ENCODE measurements around the gene ART1.
A peak's percentile ranks its signal among the peaks of the same experiment; 100 is the strongest.
"Not testable (repeated sequence)": the region's sequence is repeated elsewhere in the genome, so short reads cannot be mapped to it uniquely, and the experiment has no call there.

The ART1 gene, protein sequence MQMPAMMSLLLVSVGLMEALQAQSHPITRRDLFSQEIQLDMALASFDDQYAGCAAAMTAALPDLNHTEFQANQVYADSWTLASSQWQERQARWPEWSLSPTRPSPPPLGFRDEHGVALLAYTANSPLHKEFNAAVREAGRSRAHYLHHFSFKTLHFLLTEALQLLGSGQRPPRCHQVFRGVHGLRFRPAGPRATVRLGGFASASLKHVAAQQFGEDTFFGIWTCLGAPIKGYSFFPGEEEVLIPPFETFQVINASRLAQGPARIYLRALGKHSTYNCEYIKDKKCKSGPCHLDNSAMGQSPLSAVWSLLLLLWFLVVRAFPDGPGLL

DNA sequence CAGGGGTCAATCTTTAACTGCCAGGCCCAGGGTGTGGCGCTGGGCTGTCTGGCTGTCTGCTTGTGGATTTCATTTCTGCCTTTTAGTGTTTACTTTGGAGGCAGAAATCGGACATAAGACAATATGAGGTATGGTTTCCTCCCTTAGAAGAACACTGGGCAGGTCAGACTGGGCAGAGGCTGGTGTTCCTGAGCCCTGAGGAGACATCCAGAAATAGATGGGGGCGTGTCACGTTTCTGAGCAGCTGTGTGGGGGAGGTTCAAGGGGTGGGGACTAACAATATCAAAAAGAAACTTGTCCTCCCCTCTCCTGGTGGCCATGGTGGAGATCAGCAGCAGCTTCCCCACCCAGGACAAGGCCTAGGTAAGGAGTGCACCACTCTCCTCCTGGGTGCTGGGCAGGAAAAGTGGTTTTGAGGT is at the start of gene ART1:
Gene ART1, plus strand, starts transcription at position 312 of the 419 bp plus-strand sequence. CDS start 14,086 bp downstream, outside the sequence.
- DNase-seq (ENCODE audit: low spot score) = no peak

DNA sequence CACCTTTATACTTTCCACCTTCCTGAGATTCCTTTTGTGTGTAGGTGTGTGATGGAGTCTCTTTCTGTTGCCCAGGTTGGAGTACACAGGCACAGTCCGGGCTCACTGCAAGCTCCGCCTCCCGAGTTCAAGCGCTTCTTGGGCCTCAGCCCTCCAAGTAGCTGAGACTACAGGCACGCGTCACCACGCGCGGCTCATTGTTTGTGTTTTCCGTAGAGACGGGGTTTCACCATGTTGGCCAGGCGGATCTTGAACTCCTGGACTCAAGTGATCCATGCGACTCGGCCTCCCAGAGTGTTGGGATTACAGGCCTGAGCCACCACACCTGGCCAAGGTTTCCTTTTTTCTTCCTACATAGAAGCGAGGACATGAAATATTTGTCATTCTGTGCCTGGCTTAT is 47.2 kb upstream of the ART1 start:
- DNase-seq (ENCODE audit: low spot score) = not testable (repeated sequence)

DNA sequence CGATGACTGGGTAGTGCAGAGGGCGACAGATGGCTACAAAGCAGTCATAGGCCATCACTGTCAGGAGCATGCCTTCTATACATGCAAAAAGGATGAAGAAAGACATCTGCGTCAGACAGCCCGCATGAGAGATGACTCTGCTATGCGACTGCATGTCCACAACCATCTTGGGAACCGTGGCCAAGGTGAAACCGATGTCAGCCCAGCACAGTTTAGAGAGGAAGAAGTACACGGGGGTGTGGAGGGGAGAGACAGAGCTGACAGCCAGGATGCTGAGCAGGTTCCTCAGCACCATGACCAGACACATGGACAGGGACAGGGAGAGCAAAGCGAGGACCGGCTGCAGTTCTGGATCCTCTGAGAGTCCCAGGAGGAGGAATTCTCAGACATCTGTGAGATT is 44.7 kb upstream of the ART1 start:
- DNase-seq (ENCODE audit: low spot score) = not testable (repeated sequence)

DNA sequence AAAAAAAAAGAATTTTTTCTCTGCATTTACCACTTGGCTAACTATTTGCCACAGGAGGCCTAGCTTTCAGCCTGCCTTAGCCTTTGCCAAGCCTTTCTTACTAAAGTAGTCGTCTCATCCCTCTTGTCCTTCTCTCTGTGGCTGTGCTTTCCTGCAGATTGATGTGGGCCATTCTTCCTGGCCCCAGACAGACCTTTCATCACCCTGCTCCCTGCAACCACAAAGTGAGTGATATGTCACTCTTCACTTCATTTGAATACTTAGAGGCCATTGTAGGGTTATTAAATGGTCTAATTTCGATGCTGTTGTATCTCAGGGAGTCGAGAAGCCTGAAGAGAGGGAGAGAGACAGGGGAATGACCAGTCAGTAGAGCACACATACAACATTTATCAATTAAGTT is 40.8 kb upstream of the ART1 start:
- DNase-seq (ENCODE audit: low spot score) = no peak

DNA sequence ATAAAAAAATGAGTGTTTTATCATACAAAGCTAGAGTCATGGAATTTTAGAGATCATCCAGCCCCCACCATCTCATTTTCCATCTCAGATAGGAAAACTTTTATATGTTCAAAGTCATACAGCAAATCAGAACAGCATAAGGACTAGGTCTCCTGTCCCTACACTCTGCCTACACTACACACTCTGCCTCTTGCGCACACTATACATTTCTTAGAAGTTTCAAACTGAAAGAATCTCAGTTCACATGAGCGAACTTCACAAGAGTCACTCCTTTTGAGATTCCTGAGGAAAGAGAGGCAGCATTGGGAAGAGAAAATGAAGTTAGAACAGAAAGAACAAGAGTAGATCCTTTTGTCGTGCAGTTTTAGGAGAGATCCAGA is 39.7 kb upstream of the ART1 start:
- DNase-seq (ENCODE audit: low spot score) = no peak

DNA sequence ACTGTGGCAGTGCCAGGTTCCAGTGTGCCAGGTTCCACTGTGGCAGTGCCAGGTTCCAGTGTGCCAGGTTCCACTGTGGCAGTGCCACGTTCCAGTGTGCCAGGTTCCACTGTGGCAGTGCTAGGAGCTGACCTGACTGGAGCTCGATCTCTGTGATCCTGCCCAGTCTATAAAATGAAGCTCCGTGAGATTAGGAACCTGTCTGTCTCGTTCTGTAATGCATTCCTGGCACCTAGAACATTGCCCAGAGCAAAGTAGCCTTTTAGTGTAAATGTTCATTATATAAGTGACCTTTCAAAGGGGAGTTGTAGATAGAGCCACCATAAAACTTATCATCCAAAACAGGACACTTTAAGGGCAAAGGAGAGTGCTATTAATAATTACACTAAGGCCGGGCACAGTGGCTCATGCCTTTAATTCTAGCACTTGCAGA is 39.1 kb upstream of the ART1 start:
- no peak for DNase-seq (ENCODE audit: low spot score)

DNA sequence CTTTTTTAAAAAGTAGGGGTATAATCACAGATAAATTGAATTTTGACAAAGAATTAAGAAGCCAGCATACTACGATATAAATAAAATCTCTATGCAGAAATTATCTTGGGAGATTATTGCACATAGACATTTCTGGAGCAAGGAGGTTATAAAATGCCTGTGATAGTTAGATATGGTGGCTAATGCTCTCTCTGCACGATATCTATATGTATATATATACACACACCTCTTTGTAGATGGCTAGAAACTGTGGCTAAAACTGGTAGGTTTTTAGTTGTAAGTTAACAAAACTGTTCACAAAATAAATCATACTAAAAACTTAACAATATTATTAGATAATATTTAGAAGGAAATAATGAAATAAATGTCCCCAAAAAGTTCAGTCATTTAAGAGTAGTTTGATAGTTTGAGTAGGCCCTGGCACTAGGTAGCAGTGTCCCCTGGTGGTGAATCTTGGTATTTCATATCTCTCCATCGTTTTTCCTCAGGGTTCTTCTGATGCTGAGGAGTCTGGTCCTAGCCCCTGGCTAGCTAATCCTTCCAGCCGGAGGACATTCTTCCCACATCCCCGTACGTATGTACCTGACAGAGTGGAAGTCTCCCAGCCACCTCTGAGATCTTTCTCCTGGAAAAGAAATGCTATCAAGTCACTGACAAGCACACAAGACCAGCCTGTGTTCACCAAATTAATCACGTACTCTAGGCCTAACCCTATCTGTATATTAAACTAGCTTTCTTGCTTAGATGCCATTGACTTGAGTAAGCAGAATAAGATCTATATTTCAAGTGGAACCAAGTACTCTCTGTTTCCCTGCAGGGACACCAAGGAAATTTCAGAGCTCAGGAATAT is 35.3 kb upstream of the ART1 start:
- peak; percentile 56 for DNase-seq (ENCODE audit: low spot score)

DNA sequence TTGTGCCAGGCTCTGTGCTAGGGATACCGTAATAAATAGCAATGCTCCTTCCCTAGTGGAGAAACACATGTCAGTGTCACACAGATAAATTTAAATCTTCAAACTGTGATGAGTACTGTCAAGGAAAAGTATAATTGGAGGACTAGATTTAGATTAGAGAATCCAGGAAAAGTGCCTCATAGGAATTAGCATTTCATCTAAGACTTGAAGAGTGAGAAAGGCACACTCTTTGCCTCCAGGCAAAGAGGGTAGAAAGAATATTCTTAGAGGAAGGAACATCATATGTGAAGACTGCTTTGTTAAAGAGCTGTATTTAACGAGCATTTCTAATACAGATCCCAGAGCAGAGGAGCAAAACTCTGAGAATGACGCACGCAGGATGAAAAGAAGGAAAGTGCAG is 34.1 kb upstream of the ART1 start:
- DNase-seq (ENCODE audit: low spot score) = no peak

DNA sequence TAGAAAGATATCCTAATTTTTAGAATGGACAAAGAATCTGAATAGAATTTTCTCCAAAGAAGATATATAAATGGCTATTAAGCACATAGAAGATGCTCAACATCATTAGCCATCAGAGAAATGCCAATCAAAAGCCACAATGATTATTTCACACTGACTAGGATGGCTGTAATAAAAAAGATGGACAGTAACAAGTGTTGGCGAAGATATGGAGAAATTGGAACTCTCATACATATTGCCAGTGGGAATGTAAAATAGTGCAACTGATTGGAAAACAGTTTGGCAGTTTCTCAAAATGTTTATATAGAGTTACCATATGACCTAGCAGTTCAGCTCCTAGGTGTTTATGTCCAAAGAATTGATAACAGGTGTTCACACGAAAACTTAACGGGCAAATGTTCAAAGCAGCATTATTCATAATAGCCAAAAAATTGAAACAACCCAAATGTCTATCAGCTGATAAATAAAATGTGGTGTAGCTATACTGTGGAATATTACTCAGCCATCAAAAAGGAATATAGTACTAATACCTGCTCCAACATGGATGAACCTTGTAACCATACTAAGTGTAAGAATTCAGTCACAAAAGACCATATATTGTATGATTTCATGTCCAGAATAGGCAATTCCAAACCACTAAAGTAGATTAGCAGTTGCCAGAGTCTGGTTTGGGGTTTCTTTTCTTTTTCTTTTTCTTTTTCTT is 32.8 kb upstream of the ART1 start:
- no peak for DNase-seq (ENCODE audit: low spot score)

DNA sequence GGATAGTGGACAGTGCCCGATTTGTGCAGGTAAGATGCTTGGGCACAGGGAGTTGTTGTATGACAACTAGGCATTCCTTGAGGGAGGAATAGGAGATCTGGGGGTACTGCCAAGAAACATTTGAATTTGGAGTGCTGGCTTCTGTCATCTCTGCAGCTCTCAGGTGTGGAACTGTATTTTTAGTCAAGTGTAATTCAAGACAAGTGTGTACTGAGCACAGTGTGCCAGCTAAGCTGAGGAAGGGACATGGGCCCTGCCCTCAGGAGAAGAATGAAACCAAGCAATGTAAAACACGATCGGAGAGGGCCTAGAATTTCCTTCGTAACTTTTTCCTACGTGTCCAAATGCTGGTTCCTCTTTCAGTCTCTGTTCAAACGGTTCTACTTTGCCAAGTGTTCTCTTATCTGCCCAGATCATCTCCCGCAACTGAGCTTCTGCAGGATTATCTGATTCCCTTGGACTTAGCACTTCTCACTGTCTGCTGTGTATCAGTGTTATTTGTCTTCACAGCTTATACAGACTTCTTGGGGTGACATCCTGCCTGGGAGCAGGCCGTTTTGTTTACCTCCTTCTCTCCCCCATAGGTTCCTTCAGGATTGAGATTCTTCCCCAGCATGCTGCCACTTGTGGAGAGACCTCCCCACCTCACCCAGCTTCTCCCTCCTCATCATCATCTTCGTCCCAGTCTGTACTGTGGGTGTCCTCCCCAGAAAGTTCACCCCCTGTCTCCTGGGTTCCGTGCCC is 30.8 kb upstream of the ART1 start:
- DNase-seq (ENCODE audit: low spot score) = no peak

DNA sequence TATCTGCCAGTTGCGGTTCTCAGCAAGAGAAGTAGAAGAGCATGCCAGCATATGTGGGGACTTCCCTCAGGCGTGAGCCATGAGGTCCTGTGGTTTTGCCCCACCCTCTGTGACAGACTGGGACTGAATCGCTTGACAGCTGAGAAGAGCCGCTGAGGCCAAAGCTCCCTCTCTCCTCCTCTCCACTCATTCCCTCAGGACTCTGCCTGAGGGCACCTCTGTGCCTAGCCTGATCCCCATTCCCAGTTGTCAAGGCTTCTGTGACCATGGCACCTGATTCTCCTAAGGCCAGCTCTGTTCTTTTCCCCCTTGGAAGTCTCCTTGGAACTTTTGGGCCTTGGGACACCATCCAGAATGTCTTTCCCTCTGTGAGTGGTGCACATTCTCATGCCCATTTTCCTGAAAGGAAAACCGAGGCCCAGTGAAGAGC is 30.2 kb upstream of the ART1 start:
- peak; percentile 47 for DNase-seq (ENCODE audit: low spot score)

DNA sequence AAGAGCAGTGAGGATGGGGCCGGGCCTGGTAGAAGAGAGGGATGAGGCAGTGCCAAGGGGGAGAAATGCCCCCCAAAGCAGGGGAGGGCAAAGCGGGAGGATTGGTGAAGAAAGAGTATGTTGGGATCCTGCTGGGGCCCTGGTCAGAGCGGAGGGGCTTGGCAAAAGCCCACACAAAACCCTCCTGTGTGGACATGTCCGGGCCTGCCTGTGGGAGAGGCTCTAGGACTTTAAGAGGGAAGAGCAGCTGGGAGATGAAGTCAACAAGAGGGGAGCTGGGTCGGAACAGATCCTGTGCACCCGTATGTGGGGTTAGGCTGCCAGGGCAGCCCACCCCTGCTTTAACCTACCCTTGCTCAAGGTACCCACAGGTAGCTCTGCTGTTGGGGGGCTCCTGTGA is 28.9 kb upstream of the ART1 start:
- no peak for DNase-seq (ENCODE audit: low spot score)

DNA sequence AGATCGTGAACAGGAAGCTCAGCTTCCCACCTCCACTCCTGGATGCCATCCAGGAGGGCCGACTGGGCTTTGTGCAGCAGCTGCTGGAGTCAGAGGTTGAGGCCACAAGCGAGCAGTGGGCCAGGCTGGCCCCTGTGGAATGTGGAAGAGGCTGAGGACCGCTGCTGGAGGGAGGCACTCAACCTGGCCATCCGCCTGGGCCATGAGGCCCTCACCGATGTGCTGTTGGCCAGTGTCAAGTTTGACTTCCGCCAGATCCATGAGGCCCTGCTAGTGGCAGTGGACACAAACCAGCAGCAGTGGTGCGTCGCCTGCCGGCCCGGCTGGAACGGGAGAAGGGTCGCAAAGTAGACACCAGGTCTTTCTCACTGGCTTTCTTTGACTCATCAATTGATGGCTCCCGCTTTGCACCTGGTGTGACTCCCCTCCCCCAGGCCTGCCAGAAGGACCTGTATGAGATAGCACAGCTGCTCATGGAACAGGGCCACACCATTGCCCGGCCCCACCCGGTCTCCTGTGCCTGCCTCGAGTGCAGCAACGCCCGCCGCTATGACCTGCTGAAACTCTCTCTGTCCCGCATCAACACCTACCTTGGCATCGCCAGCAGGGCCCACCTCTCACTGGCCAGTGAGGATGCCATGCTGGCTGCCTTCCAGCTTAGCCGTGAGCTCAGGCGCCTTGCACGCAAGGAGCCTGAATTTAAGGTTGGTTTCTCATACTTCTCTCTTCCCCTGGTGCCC is 28.0 kb upstream of the ART1 start:
- no peak for DNase-seq (ENCODE audit: low spot score)

DNA sequence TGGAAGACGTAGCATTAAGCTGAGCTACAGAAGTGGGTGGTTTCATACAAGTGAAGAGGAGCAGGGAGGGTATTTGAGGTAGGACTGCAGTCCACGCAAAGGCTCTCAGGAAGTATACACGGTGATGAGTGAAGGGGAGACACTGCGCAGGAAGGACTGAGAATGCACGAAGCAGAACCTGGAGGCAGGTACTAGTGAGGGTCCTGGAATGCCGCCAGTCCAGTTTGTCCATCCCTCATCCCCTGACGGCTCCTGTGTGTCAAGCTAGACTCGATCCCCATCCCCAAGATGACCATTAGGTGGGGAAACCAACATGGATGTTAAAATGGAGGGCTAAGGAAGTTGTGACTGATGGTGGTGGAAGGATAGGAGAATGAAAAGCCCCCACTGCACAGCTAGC is 26.9 kb upstream of the ART1 start:
- DNase-seq (ENCODE audit: low spot score) = no peak

DNA sequence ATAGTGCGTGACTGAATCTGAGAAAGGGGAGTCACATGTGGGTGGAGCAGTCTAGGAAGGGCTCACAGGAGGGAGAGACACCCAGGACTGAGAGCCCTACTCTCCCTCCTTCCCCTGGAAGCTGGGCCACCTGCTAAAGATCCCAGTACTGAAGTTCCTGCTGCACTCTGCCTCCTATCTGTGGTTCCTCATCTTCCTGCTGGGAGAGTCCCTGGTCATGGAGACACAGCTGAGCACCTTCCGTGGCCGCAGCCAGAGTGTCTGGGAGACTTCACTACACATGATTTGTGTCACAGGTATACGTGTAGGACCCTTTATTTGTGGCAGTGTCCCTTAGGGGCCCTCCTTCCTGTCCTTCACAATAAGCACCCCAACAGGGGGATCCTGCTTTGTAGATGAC is 22.4 kb upstream of the ART1 start:
- DNase-seq (ENCODE audit: low spot score) = no peak

DNA sequence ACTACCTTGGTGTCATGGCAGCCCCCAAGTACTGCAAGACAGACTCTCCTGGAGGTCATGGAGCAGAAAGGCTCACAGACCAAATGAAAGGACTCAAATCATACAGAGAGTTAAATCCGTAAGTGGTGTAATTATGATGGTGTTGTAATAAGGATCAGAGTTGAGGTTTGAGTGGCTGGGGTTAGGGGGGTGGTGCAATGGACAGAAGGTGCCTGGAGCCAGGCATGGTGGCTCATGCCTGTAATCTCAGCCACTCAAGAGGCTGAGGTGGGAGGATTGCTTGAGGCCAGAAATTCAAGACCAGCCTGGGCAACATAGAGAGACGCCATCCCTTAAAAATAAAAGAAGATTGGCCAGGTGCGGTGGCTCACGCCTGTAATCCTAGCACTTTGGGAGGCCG is 21.8 kb upstream of the ART1 start:
- no peak for DNase-seq (ENCODE audit: low spot score)

DNA sequence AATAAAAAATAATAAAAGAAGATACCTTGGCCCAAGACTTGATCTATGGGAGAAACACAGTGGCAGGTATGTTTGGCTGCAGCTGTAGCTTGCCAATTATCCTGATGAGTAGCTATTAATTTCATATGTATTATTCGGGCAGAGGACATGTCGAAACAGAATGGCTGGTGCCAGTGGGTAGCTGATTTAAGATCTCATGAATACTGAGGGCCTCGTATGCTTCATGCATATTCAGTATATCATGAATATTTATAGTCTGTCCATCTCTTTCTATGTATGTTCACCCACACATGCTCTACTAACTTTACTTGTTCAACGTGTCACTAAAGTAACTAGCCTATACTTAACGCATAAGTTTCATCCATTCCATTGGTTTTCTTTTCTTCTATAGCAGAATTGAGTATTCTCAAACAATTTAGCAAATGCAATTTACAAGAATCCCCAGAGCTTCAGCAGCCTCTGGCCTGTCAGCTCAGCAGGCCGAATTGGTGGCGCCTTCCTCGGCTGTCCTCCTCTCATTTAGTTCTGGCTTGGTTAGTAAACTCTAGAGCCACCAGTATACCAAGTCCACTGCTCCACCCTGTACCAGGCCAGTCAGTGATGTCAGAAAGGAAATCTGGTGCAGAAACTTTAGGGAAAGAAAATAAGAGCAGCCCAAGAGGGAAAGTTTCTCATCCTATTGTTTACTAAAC is 21.0 kb upstream of the ART1 start:
- DNase-seq (ENCODE audit: low spot score) = no peak

DNA sequence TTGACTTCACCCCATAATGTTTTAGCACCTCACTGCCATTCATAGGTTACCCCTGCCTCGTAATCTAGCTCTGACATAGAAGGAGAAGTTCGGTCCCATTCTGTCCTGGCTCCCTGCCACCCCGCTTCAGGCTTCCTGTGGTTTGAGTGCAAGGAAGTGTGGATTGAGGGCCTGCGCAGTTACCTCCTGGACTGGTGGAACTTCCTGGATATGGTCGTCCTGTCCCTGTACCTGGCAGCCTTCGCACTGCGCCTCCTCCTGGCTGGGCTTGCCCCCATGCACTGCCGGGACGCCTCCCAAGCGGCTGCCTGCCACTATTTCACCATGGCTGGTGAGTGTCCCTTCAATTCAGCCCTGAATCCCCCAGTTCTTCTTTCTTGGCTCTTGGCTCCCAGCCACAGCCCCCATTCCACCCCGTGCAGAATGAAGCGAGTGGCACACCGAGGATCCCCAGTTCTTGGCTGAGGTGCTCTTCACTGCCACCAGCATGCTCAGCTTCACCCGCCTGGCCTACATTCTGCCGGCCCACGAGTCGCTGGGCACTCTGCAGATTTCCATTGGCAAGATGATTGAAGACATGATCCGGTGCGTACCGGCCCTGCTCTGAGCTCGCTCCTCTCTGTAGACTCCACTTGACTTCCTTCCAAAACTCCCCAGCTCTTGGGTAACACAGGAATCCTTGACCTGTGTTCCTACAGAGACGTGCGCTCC is 18.5 kb upstream of the ART1 start:
- no peak for DNase-seq (ENCODE audit: low spot score)

DNA sequence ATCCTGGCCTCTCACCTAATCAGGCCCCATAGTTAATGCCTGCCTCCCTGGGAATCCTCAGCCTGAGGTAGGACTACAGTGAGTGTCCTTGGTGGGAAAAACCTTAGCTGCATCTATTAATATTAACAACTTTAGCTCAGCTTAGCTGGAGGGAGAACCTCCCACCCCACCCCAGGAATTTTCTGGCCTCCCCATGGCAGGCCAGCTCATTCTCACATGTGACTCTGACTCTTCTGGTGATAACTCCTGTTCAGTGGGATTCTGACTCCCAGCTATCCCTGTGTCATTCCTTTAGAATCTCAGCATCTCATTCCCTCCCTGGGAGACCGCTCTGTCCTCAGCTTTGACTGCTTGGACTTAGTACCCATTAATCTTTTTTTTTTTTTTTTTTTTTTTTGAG is 17.6 kb upstream of the ART1 start:
- DNase-seq (ENCODE audit: low spot score) = no peak

DNA sequence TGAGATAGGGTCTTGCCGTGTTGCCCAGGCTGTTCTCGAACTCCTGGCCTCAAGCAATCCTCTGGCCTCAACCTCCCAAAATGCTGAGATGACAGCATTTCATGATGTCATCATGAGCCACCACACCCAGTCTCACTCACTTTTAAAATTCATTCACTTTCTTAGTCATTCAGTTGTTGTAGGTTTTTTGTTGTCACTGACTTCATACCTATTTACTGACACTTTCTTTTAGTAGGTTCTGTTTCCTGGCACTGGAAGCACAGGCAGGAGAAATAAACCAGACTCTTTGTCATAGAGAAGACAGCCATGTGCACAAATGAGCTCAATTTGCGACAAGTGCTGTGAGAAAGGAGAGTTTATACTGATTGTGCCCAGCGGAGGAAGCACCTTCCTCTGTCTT is 13.6 kb upstream of the ART1 start:
- no peak for DNase-seq (ENCODE audit: low spot score)
